ENCODE results near the gene SERTAD4. TPM values are rescaled to one million over a fixed set of nuclear protein-coding genes. Genes with fewer than 3 reads are reported as not detected.

The SERTAD4 gene
- total RNA-seq, 1 experiment from 2014 or later = 0.22 TPM

Other genes with a start within 250 kb of the SERTAD4 start
- 3.6 and 4.4 TPM in 2 replicates for gene HHAT, start 96.1 kb downstream of the SERTAD4 start, total RNA-seq (2014; rRNA removed; shearing (Covaris generic))

Measured in NCI-H460 (cell line).